HUES64 (cell line): ENCODE results near the gene ATP9A.
"Not testable (repeated sequence)": the region's sequence is repeated elsewhere in the genome, so short reads cannot be mapped to it uniquely, and the experiment has no call there.

Experiments
- H3K27ac ChIP-seq: 2 replicates; pipeline ENCODE4 v1.7.0; 2013; ENCODE audit warnings: low read depth, low read length, inconsistent platforms
- H3K27me3 ChIP-seq: 2 replicates; pipeline ENCODE4 v1.6.1; 2013; ENCODE audit warnings: mild to moderate bottlenecking, low read length; ENCODE audit not compliant: insufficient read depth
- H3K36me3 ChIP-seq: 2 replicates; pipeline ENCODE4 v1.6.1; 2013; ENCODE audit warnings: mild to moderate bottlenecking, low read length; ENCODE audit not compliant: insufficient read depth
- H3K4me1 ChIP-seq: 2 replicates; pipeline ENCODE4 v1.6.1; 2013; ENCODE audit warnings: mild to moderate bottlenecking, low read length, moderate library complexity; ENCODE audit not compliant: insufficient read depth
- H3K4me3 ChIP-seq: 2 replicates; pipeline ENCODE4 v1.5.1; 2013; ENCODE audit warnings: mild to moderate bottlenecking, low read length, moderate library complexity
- H3K9ac ChIP-seq: 2 replicates; pipeline ENCODE4 v1.6.1; 2013; ENCODE audit warnings: mild to moderate bottlenecking, low read depth, low read length
- H3K9me3 ChIP-seq: 2 replicates; pipeline ENCODE4 v1.6.1; 2013; ENCODE audit warnings: low read depth, low read length; ENCODE audit not compliant: insufficient read depth
- WGBS: fragments of 150-250, 120-280 bp; methylation state at CpG from one replicate; pipeline ENCODE4 v1.1.7; 2013; ENCODE audit warnings: missing lambda C conversion rate; 5-methylcytosine and 5-hydroxymethylcytosine counted together

ATP9A gene

GRCh38 chr20:51661609-51662178 lies 106.5 kb downstream of the ATP9A start:
- peaks cover 21% of the 10 kb centered on the region for H3K4me1 ChIP-seq
- H3K9me3 ChIP-seq = no peaks in the 10 kb centered on the region
- 98% methylated on average over 1 of the region's 3 CpGs for WGBS
- no peak overlapping the region for H3K27ac ChIP-seq
- H3K9ac ChIP-seq = no peak overlapping the region
- no peaks in the 10 kb centered on the region for H3K36me3 ChIP-seq
- H3K4me3 ChIP-seq = no peak overlapping the region
- H3K27me3 ChIP-seq = no peaks in the 10 kb centered on the region

- Histone ChIP-seq H3K27ac (no peak overlapping the region; the same call in 1 of the 2 replicates), H3K9me3 (no peaks in the 10 kb centered on the region), H3K4me3 (no peak overlapping the region), H3K36me3 (no peaks in the 10 kb centered on the region), H3K4me1 (peaks cover 21% of the 10 kb centered on the region), H3K9ac (no peak overlapping the region), H3K27me3 (no peaks in the 10 kb centered on the region)
- WGBS = 78% methylated on average over 7 of the region's 7 CpGs
Measured at GRCh38 chr20:51660672-51661608, 107.2 kb downstream of the ATP9A start.

- H3K27me3 ChIP-seq = no peaks in the 10 kb centered on the region
- H3K4me3 ChIP-seq = no peak overlapping the region
- no peaks in the 10 kb centered on the region for H3K9me3 ChIP-seq
- WGBS = 91% methylated on average over 6 of the region's 8 CpGs
- no peaks in the 10 kb centered on the region for H3K36me3 ChIP-seq
- no peak overlapping the region for H3K9ac ChIP-seq
- no peak overlapping the region for H3K27ac ChIP-seq
- H3K4me1 ChIP-seq = peaks cover 21% of the 10 kb centered on the region
Measured at GRCh38 chr20:51659491-51660050, 108.6 kb downstream of the ATP9A start.

- no peaks in the 10 kb centered on the region for H3K9me3 ChIP-seq
- H3K9ac ChIP-seq = no peak overlapping the region
- peaks cover 19% of the 10 kb centered on the region for H3K4me1 ChIP-seq
- H3K36me3 ChIP-seq = no peaks in the 10 kb centered on the region
- H3K27ac ChIP-seq = no peak overlapping the region
- 96% methylated on average over 20 of the region's 21 CpGs for WGBS
- no peaks in the 10 kb centered on the region for H3K27me3 ChIP-seq
- no peak overlapping the region for H3K4me3 ChIP-seq
Measured at GRCh38 chr20:51656726-51657260, 111.4 kb downstream of the ATP9A start.

- not testable (repeated sequence) for H3K4me3 ChIP-seq, H3K9me3 ChIP-seq, H3K27me3 ChIP-seq, H3K9ac ChIP-seq, H3K27ac ChIP-seq, H3K36me3 ChIP-seq
- peaks cover 17% of the 10 kb centered on the region for H3K4me1 ChIP-seq
- 95% methylated on average over 5 of the region's 5 CpGs for WGBS
Measured at GRCh38 chr20:51656089-51656488, 112.1 kb downstream of the ATP9A start.

- no peak overlapping the region for H3K27ac ChIP-seq
- H3K36me3 ChIP-seq = no peaks in the 10 kb centered on the region
- 83% methylated on average over 5 of the region's 5 CpGs for WGBS
- H3K4me3 ChIP-seq = no peak overlapping the region
- H3K4me1 ChIP-seq = peaks cover 5% of the 10 kb centered on the region; the same call in 1 of the 2 replicates
- no peaks in the 10 kb centered on the region for H3K27me3 ChIP-seq
- H3K9me3 ChIP-seq = no peaks in the 10 kb centered on the region
- no peak overlapping the region for H3K9ac ChIP-seq
Measured at GRCh38 chr20:51654495-51654894, 113.7 kb downstream of the ATP9A start.

- Histone ChIP-seq H3K9me3 (no peaks in the 10 kb centered on the region), H3K27me3 (no peaks in the 10 kb centered on the region), H3K36me3 (no peaks in the 10 kb centered on the region), H3K4me1 (peaks cover 2% of the 10 kb centered on the region; the same call in 1 of the 2 replicates), H3K27ac (no peak overlapping the region), H3K4me3 (no peak overlapping the region), H3K9ac (no peak overlapping the region)
- 89% methylated on average over 4 of the region's 4 CpGs for WGBS
Measured at GRCh38 chr20:51654060-51654459, 114.1 kb downstream of the ATP9A start.

- no peak overlapping the region for H3K27ac ChIP-seq
- H3K4me1 ChIP-seq = no peaks in the 10 kb centered on the region
- H3K4me3 ChIP-seq = no peak overlapping the region
- H3K27me3 ChIP-seq = no peaks in the 10 kb centered on the region
- WGBS = 91% methylated on average over 6 of the region's 6 CpGs
- H3K36me3 ChIP-seq = no peaks in the 10 kb centered on the region
- H3K9ac ChIP-seq = no peak overlapping the region
- H3K9me3 ChIP-seq = no peaks in the 10 kb centered on the region
Measured at GRCh38 chr20:51653226-51653625, 115.0 kb downstream of the ATP9A start.

GRCh38 chr20:51651921-51652549 lies 116.2 kb downstream of the ATP9A start:
- no peak overlapping the region for H3K27ac ChIP-seq
- H3K4me3 ChIP-seq = no peak overlapping the region
- no peak overlapping the region for H3K9ac ChIP-seq
- 94% methylated on average over 12 of the region's 12 CpGs for WGBS
- no peaks in the 10 kb centered on the region for H3K4me1 ChIP-seq
- H3K27me3 ChIP-seq = no peaks in the 10 kb centered on the region
- no peaks in the 10 kb centered on the region for H3K9me3 ChIP-seq
- H3K36me3 ChIP-seq = no peaks in the 10 kb centered on the region

- no peak overlapping the region for H3K9ac ChIP-seq
- no peaks in the 10 kb centered on the region for H3K4me1 ChIP-seq
- no peak overlapping the region for H3K27ac ChIP-seq
- 84% methylated on average over 5 of the region's 5 CpGs for whole genome bisulfite sequencing
- H3K9me3 ChIP-seq = no peaks in the 10 kb centered on the region
- H3K36me3 ChIP-seq = no peaks in the 10 kb centered on the region
- no peak overlapping the region for H3K4me3 ChIP-seq
- no peaks in the 10 kb centered on the region for H3K27me3 ChIP-seq
Measured at GRCh38 chr20:51650685-51651134, 117.5 kb downstream of the ATP9A start.

- Histone ChIP-seq H3K9me3 (no peaks in the 10 kb centered on the region), H3K27me3 (no peaks in the 10 kb centered on the region), H3K27ac (no peak overlapping the region), H3K36me3 (no peaks in the 10 kb centered on the region), H3K4me3 (no peak overlapping the region), H3K4me1 (no peaks in the 10 kb centered on the region), H3K9ac (no peak overlapping the region)
- WGBS = 96% methylated on average over 2 of the region's 2 CpGs
Measured at GRCh38 chr20:51648571-51648947, 119.6 kb downstream of the ATP9A start.
